ENCODE measurements around the gene KCTD5.
"Not testable (repeated sequence)": the region's sequence is repeated elsewhere in the genome, so short reads cannot be mapped to it uniquely, and the experiment has no call there.

KCTD5 gene

DNA sequence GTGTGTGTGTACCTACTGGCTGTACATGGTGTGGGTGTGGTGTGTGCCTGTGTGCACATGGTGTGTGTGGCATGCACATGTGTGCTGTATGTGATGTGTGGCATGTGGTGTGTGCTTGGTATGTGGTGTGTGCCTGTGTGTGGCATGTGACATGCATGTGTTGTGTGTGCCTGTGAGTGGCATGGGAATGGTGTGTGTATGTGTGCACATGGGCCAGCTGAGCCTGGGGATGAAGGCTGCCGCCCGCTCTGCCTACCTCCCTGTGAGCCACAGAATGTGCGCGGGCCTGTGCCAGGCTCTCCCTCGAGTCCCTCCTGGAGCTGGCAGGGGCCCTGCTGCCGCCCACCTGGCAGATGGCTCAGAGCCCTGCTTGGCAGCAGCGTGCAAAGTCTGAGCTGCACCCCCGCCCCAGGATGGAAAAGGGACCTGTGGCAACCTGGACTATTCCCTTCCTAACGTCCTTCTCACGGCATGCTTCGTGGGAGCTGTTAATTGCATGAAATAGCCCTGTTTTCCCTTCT lies 28.4 kb downstream of the KCTD5 start:
- no peak for DNase-seq

DNA sequence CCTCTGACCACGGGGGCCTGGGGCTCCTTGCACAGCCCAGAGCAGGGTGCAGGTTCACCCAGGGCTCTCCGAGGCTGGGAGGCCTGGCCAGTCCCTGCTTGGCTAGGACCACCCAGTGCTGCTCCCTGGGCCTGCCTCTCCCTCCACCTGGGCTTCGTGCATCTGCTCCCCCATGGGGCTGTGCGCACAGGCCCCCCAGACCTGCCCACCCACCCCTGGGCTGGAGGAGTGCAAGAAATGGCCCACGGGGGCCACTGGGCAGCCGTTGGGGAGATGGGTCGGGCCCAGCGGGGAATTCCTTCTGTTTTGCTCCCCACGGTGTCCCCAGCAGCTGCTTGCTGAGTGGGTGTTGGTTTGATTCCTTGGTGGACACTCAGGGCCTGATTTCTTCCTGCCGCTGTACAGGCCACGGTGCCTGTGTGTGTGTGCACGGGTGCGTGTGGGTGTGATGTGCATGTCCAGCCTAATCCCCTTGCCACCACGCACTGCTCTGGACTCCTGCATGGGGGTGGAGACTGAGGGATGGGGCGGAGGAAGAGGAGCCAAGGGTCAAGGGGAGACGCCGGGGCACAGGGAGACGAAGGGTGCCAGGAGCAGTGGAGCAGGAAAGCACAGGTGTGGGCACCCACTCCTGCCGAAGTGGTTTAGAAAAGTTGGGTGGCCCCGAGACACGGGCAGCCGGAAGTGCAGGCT lies 29.2 kb downstream of the KCTD5 start:
- no peak for DNase-seq

DNA sequence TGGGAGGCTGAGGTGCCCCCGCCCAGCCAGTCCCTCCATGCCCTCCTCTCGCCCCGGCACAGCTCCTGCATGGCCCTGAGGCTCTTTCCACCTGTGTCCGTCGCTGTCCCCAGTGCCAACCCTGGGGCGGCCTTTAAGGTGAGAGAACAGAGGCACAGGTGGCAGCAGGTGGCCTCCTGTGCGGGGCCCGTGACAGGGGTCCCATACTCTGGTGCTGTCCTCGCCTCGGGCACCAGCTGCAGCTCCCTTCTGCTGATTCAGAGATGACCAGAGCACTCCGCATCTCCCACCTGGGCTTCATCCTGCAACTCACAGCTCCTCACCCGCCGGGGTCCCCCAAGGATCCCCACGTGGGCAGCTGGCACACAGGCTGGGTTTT lies 29.7 kb downstream of the KCTD5 start:
- no peak for DNase-seq

DNA sequence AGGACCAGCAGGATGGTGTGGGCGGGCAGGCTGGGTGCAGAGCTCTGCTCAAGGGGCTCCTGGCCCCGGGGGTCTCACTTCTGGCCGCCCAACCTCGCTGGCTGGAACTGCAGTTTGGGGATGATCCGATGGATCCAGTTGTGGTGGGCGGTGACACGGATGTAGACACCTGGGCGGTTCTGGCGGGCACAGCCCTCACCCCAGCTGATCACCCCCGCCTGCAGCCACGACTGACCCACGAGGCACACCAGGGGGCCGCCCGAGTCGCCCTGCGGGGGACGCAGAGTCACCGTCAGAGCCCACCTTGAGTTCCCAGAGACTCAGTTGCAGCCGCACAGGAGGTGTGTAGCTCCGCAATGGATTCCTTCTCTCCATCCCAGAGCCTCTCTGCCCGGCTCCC lies 30.2 kb downstream of the KCTD5 start:
- no peak for DNase-seq

DNA sequence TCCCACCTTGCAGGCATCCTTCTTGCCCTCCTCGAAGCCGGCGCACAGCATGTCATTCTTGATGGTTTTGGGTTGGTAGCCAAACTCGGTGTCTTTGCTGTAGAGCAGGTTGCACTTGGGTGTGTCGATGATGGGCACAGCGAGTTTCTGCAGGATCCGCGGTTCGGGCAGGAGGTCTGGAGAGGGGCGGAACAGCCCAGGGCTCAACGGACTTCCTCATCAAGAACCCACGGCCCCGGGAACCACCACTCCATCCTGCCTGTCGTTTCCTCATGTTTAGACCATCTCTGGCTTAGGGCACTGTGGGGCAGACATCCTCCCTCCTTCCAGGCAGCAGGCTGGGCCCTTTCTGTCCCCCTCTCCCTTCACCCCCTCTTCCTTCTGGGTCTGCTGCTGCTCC lies 31.2 kb downstream of the KCTD5 start:
- no peak for DNase-seq

DNA sequence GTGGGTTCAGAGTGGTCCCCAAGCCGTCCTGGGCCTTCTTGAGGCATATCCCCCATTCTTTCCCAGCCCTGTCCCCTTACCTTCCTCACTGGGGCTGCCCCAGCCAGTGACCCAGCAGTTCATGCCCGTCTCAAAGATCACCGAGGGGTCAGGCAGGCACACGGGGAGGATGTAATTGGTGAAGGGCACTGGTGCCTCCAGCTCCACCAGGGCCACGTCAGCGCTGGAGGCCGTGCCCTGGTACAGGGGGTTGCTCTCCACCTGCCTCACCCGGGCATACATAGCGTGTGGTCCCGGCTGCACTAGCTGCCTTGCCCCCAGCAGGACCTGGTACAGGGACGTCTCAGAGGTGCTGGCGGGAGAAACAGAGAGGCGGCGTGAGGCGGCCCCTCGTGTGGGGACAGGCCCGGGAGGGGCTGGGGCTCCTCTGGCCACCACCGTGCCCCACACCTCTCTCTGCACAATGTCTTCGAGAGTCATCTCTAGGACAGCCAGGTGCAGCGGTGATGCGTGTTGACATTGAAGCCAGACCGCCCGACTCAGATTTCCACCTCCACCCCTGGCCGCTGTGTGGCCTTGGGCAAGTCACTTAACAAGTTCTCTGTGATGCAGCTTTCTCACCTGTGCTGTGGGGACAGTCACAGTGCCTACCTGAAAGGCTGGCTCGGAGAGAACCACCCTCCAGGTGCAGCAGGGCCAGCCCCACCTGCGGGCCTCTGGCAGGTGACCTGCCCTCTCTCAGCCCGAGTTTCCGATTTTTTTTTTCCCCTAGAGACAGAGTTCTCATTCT lies 31.9 kb downstream of the KCTD5 start:
- no peak for DNase-seq

DNA sequence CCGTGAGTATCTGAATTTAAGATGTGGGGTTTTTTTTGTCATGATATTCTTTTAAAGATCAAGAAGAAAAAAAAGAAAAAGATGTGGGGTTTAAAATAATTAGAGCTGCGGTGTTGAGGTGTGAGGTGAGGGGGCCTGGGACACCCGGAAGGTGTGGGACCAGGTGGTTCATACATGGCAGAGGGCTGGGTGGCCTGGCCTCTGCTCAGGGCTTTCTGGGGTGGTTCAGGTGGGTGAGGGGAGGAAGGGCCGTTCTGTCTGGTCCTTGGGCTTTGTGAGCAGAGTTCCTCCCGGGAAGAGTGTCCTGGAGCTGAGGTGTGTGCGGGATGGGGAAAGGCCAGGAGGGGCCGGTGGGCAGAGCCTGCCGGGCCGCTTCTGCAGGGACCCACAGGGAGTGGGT lies 32.7 kb downstream of the KCTD5 start:
- DNase-seq = no peak

DNA sequence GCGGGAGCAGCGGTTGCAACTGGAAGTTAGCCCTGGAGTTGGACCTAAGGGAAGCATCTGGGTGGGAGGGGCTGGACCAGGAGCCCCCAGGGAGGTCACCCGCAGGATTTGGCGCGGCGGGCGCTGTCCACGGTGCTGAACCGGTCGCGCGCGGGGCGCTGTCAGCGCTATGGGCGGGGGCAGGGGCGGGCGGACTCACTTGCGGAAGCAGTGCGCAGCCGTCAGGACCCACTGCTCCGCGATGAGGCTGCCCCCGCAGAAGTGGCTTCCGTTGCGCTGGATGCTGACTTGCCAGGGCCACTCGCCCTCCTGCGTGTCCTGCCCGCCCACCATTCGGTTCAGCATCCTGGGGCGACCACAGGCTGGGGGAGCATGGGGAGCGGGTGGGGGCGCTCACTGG lies 33.2 kb downstream of the KCTD5 start:
- peak; percentile 20 for DNase-seq

DNA sequence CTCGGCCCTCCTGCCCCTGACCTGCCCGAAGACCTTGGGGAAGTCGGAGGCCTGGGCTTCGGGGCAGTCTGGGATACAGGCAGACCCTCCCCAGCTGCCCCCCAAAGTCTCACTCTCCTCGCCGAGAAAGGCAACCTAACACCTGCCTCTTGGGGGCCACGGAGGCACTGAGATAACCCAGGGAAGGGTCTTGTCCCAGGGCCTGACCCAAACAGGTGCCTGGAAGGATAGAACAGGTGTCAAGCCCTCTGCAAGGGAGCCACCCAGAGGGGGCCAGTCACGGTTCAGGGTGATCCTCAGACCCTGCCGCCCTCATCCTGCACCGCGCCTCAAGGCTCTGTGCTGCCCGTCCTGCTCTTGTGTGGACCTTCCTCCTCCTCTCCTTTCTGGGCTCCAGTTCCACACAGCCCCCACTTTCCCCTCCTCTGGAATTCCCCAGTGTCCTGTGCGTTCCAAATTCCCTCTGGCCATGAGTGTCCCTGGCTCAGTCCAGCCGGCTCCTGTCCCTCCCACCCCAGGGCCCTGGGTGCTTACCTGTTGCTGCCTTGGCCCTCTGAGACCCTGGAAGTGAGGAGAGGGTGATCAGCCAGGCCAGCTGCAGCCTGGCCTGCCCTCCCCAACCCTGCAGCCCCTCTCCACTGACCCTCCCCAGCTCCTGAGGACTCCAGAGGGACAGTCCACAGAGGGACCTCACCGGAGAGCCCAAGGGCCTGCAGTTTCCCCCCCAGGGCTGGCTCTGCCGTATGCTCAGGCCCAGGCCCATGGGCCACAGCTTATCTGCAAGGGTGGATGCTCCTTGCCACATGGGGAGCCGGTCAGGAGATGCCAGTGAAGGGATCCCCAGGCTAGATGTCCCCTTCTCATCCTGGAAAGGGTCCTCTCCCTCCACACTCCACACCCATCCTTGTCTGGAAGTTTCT lies 33.9 kb downstream of the KCTD5 start:
- DNase-seq = no peak

DNA sequence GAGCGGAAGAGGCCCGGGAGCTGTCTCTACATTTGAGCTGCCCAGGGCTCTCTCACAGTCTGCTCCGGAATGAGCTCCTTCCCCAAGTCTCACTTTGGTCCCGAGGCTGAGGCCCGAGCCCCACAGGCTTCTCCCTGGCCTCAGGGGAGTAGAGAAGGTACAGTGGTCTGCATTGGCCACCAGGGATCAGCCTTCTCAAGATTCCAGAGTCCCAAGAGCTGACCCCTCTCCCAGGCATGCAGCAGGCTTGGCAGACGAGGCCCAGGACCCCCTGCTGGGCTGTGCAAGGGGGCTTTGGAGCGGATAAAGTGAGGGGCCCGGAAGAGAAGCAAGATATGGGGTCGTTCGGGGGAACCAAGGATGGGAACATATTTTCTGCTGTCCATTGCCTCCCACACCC lies 34.6 kb downstream of the KCTD5 start:
- DNase-seq = no peak

DNA sequence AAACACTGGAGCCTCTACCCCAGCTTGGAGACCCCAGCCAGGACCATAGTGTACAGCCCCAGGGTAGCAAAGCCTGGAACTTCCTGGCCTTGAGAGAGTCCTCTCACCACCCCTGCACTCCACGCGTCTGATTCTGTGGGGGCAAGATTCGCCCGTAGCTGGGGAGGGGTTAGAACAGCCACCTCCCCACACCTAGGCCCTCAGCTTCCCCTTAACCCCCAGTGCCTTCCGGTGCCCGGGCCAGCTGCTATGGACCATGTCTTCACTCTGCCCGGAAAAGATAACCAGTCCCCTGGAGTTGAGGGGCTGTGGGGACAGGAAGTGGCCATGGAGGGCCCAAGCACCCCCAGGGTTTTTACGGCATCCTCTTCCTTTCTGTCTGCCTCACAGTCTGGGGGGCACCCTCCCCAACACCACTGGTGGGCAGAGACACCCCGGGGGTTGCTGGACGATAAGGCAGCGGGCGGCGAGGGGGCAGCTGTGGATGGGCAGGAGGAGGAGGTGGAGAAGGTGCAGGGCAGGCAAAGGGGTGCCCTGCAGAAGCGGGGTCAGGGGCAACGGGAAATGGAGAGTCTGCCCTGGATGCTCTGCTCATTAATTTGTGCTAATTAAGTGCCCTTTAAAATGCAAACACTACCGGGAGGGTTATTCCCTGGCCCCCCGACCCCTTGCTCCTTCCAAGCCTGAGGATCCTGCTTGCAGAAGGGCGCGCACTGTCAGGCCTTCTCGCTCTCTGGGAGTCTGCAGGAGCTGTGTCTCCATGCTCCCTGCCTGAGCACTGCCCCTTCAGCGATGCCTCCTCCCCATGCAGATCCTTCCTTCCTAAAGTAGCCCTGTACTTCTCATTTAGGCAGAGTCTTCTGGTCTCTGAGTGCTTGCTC lies 35.3 kb downstream of the KCTD5 start:
- no peak for DNase-seq

DNA sequence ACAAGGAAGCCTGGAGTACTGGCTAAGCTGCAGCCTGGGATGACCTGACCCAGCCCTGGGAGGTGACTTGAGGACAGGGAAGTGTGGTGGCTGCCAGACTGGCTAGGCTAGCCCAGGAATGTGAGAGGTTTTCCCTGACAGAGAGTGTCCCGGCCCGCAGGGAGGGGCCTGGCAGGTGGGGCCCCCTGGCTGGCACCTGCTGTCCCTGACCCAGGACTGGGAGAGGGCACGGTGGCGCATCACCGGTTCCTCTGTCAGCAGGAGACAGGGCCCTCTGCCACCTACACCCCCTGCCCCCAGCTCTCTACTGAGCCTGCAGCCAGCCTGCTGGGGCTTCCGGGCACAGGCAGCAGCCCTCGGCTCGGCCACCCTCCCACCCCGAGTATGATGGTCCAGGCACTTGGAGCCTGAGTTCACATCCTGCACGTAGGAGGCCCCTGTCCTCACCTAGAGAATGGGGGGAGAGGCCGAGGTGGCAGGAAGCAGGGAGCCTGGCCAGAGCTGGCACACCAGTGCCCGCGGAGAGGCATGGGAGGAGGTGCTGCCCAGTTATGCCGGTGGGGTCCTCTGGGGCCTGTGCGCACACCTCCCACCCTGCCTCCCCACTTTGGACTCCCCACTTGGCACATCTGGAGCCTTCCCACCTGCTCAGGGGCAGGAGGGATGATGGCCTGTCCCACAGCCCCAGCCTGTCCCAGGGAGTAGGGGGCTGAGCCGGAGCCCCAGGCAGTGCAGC lies 37.2 kb downstream of the KCTD5 start:
- DNase-seq = no peak

DNA sequence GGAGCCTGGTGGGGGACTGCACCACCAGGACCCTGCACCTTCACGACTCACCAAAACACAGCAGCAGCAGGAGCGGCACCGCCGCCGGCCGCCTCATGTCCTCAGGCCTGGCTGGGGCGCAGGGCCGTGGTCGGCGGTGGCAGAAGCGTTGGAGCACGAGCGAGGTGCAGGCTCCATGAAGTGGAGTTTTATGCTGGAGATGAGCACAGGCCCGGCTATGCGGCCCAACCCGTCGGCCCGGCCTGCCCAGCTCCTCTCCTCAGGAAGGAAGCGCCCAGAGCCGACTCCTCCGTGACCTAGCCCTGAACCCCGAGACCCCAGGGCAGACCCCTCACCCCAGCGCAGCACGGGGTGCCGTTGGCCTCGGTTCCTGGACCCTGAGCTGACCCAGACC lies 37.7 kb downstream of the KCTD5 start, which contains the start of gene PRSS27:
TSS of gene PRSS27 (minus strand) at position 161 of the 394 bp plus-strand sequence. CDS start at position 97, 64 bp downstream.
- DNase-seq = no peak

DNA sequence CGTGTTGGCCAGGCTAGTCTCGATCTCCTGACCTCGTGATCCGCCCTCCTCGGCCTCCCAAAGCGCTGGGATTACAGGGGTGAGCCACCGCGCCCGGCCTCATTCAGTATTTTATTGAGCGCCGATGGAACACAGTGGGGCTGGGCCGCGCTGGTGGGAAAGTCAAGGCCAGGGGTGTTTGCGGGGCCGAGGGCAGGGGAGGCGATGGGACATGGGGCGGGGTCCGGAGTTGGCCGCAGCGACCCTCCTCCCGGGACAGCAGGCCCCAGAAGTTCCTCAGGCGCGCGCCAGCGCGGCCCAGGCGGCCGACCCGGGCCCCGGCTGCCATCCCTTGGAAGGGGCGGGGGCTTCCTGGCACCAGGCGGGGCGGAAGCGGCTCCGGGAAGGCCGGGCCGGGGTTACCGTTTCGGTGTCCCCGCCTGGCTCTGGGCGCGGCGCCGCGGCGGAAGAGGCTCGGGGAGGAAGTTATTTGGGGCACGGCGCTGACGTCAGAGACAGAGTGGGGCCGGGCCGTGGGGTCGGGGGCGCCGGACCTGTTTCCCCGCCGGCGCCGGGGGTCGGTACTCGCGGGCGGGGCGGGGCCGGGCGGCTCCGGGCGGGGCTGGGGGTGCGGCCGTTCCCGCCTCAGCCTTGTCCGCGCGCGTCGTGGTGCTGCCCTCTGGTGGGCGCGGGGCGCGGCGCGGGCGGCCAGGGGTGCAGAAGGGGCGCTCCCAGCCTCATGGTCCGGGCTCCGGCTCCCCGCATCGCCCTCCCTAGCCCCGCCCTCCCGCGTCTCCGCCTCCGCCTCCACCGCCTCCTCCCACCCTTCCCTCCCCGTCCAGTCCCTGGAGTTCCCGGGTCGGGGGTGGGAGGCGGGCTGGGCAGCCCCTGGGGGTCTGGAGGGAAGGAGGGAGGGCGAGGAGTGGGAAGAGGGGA lies 38.7 kb downstream of the KCTD5 start:
- DNase-seq = peak; percentile 84

DNA sequence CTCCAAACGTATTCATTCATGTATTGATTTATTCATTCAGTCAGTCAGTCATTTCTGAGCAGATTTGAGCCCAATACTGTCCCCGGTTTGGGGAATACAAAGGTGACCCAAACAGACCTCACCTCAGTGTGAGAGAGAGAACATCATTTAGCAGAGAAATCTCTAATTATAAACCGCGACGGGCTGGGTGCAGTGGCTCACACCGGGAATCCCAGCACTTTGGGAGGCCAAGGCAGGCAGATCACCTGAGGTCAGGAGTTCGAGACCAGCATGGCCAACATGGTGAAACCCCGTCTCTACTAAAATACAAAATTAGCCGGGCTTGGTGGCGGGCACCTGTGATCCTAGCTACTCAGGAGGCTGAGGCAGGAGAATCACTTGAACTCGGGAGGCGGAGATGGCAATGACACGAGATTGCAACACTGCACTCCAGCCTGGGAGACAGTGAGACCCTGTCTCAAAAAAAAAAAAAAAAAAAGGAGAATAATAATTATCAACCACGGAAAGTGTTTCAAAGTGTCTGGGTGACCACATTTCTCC lies 39.4 kb downstream of the KCTD5 start:
- not testable (repeated sequence) for DNase-seq

DNA sequence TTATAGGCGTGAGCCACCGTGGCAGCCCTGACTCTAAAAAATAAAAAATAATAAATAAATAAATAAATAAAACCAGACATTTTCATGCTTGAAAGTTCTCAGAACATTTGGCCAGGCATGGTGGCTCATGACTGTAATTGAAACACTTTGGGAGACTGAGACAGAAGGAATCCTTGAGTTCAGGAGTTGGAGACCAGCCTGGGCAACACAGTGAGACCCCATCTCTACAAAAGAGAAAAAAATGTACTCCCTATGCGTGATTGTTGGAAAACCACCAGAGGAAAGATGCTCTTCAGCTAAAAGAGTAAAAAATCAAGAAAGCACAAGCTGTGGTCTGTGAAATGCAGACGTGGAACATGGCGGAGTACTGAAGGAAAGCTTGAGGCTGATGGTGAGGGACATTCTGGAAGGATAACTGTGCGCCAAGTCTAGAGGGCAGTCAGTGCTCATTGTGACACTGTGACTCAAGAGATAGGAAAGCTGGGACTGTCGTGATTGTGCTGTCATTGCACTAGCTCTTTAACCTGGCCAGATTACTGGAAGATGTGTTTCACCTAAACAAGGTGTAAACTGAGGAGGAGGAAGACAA lies 41.9 kb downstream of the KCTD5 start:
- no peak for DNase-seq

DNA sequence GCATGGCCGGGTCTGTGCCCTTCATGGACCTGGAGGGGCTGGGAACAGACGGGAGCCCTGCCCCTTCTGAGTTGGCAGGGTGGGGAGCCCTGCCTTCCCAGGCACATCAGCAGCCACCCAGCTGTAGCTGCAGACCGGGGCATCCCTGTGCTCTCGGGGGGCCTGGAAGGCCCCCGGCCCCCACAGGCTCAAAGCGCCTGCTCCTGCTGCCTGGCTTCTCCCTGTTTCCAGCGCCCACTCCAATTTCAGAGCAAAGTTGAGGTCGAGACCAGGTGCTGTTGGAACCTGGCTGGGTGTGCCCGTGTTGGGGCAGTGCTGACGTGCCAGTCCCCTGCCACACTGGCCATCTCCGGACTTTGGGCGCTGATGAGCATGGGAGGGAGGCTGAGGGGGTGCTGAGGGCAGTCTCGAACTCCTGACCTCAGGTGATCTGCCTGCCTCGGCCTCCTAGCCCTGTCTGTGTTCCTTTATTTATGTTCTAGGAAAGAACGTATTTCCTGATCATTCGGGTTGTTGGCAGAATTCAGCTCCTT lies 42.6 kb downstream of the KCTD5 start:
- no peak for DNase-seq

DNA sequence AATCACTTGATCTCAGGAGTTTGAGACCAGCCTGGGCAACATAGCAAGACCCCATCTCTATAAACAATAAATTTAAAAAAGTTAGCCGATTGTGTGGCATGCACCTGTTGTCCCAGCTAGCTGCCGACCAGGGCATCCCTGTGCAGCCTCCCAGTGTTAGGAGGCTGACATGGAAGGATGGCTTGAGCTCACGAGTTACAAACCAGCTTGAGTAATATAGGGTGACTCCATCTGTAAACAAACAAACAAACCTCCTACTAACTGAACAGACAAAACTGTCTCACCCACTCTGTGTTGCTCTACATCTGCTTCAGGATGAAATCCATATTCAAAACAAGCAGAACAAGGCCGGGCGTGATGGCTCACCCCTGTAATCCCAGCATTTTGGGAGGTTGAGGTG lies 44.6 kb downstream of the KCTD5 start:
- no peak for DNase-seq

DNA sequence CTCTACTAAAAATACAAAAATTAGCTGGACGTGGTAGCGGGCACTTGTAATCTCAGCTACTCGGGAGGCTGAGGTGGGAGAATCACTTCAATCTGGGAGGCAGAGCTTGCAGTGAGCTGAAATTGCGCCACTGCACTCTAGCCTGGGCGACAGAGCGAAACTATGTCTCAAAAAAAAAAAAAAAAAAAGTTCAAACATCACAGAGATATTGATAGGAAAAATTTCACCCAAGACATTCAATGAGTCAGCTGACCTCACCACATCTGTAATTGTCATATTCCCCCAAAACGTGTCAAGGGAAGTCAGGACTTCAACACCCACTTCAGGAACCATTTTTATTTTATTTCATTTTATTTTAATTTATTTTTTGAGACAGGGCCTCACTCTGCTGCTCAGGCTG lies 45.7 kb downstream of the KCTD5 start:
- DNase-seq = no peak
